ENCODE measurements around the gene SNX25.

The SNX25 gene

DNA sequence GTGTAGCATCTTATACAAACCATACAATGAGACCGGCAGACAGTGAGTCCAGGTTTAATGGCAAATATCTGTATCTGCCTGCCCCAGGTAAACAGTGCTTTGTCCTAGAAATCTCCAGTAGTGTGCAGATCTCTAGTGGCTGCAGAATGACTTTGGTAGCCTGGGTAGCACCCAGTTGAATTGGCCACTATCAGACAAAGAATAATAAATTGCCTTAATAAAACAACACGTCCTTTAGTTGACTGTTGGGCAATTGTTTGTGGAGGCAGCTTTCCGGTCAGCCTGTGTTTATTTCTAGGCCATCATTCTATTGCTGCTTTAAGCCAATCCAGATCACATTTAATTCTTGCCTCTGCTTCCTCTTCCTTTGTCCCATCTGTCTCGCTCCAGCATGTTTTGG is 52.5 kb downstream of the SNX25 start:
- no peak for DNase-seq

DNA sequence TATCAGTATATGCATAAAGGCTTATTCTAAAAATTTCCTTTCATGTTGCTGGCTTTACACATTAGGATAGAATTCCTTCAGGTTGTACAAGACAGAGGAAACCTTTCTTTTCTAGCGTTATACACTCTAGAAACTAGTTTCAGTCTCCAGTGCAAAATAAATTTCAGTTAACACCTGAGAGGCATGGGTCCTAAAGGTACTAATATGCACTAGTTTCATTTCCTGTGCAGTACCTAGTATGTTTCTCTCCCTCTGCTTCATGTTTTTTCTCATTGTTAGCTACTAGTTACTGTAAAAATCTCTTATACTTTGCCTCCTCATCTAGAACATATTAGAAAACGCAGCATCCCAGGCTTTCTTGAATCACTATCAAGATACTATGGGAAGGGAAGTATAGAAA is 54.0 kb downstream of the SNX25 start:
- DNase-seq: no peak

DNA sequence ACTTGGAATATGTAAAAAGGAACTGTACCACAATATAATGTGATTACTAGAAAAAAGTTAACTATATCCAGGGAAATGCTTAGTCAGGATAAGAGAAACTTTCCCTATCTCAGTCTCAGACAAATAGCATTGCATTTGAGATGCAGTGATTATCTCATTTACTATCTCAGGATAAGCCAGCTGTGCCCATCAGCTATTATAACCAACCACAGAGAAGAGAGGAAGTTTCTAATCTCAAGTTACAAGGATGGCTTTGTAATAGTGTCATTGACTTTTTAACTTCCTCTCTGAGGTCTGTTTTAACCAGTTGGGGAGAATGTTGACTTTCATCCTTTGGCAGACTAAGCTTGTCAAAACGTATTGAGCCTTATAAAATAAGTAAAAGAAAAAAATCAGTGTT is 56.5 kb downstream of the SNX25 start:
- no peak for DNase-seq

DNA sequence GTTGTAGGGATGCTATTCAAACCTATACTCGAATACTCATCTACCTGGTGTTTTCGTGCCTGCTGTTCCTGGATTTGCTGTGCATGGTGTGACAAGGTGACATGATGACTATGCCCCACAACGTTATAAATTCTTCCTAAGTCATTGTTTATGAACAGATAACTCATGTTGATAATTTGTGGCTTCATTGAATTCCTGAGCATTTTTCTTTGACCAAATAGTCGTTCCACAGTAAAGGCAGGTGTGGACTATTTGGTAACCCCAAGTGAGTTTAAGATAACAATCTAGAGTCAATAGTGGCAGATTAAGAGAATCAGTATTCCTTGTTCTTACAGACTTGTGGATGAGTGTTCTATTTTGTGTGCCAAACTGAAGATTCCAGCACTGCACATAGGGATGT is 59.9 kb downstream of the SNX25 start:
- DNase-seq: no peak

DNA sequence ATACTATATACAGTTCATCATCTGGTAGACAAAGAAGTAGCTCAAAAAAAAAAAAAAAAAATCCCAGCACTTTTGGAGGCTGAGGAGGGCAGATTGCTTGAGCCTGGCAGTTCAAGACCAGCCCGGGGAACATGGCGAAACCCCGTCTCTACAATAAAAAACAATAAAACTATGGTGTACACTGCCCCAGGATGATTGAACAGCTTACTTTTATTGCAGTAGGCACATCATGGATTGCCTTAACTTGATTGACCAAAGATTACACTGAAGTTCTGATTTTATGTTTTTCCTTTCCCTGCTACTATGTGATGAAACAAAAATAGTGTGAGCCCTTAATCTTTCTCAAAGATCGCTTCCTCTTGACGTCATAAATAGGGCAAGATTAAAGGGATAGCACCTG is 60.6 kb downstream of the SNX25 start:
- no peak for DNase-seq

DNA sequence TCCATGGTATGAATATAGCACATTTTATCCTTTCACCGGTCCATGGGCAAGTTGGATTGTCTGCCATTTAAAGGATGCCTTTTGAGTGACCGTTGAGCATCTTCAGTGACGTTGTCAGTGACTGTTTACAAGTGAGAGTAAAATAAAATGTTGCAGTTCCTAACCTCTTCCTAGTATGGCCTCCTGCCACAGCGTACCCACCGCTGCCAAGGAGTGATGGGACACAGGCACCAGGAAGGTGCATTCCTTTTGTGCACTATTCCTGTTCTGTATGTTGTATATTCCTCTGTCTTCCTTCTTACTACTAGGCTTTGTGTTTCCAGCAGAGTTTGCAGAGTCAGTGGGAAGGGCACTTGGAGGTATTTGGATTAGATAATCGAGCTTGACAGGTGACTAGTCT is 61.5 kb downstream of the SNX25 start:
- DNase-seq: no peak

DNA sequence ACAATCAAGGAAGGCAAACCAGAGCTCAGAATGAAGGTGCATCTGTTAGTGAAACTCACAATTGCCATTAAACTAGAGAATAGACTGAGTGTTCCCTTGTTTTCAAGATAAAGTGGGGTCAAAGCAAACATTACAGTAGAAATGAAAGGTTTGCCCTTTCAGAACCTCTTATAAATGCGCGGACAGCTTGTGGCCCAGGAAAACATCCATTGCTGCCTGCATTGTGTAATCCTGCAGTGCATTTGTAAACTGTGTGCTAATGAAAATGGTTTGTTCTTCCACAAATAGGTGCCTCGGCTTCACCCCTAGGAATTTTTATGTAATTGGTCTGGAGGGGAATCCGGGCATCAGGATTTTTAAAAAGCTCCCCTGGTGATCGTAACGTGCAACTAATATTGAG is 62.8 kb downstream of the SNX25 start:
- no peak for DNase-seq

DNA sequence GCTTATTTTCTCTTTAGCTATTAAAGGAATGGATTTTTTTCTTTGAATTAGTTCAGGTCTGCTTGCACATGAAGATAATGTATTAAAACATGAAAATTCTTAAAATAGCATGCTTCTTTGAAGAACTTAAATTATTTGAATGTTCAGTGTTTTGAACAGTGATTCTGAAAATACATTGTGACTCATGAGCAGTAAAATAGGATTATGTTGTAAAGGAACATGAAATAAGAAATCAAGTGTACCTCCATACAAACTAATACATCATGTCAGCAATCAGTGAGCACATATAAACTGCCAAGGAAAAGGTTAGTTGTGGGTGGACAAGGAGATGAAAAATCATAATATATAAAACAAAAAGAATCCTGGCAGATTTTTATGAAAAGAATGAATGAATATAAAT is 66.1 kb downstream of the SNX25 start:
- DNase-seq: no peak

DNA sequence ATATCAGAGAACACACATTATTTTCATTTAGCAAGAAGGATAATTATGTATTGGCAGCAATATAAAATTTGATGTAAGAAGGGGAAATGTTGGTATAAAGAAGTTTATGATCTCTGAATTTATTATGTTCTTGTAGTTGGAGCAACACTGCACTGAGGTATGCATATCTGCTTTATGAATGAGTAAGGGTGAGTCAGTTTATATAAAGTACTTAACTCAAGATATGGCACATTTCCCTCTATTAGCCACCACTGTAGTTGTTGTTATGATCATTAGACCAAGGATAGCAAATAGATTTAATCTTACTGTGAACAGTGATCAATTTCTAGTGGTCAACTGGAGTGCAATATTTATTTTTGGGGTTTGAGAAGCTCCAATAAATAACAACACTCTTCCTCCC is 66.6 kb downstream of the SNX25 start:
- no peak for DNase-seq

DNA sequence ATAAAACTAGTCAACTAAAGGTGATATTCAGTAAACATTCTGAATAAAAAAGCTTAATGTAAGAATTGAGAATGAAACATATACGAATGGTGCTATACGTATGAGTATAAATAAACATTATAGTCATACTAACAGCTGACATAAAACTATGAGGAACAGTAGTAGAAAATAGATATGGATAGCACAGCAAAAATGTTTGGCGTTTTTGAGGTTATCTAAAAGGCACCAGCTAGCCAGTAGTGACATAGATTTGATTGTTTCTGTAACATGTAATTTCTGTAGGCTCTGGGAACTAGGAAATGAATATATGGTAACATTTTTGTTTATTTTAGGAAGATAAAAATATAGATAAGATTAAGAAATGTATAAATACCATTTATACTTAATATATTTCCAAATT is 69.3 kb downstream of the SNX25 start:
- DNase-seq: no peak

DNA sequence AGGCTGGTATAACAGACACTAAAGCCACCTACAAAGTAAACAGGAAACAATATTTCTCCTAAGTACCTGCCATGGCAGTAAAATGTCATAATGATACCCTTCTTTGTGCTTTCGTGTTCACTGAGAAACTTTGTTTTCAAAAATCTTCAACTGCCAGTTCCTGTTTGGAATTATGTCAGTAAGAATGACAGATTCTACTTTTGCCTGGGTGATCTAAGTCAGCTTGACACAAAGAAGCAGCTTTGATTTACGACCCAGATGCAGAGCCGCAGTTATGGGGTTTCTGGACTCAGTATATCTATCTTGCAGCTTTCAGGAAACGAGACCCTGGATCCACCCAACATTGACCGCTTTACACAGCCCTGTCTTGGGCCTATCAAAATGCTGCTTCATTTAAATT is 71.2 kb downstream of the SNX25 start:
- DNase-seq: no peak

DNA sequence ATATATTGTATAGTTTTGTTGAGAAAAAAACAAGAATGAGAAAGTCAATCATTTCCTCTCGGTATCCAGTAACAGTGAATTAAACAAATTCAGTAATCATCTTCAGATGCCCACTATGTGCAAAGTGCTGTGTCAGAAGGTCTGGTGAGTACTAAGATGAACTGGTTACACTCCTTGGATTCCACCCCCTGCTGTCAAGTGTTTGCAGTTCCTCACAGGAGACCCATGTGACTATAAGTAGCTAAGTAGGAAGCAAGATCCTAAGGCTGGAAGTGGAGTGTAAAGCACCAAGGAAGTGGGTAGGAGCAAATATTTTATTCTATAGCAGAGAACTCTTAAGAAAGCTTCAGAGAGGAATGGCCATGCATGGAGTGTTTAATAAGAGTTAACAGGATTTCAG is 73.6 kb downstream of the SNX25 start:
- no peak for DNase-seq

DNA sequence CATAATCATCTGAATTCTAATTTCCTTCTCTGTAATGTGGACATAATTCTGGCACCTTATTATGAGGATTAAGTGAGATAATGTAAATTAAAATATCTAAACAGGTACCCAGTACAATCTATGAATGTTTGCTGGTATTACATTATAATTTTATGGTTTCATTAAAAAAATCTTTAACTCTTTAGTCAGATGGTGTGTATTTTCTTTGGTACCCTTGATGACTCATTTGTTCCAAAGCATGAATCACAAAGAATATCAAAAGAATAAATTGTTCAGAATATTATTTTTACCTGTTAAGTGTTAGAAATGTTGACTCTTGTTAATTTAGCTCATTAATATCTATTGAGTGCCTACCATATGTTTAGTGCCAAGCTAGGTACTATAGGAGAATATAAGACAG is 74.3 kb downstream of the SNX25 start:
- no peak for DNase-seq

DNA sequence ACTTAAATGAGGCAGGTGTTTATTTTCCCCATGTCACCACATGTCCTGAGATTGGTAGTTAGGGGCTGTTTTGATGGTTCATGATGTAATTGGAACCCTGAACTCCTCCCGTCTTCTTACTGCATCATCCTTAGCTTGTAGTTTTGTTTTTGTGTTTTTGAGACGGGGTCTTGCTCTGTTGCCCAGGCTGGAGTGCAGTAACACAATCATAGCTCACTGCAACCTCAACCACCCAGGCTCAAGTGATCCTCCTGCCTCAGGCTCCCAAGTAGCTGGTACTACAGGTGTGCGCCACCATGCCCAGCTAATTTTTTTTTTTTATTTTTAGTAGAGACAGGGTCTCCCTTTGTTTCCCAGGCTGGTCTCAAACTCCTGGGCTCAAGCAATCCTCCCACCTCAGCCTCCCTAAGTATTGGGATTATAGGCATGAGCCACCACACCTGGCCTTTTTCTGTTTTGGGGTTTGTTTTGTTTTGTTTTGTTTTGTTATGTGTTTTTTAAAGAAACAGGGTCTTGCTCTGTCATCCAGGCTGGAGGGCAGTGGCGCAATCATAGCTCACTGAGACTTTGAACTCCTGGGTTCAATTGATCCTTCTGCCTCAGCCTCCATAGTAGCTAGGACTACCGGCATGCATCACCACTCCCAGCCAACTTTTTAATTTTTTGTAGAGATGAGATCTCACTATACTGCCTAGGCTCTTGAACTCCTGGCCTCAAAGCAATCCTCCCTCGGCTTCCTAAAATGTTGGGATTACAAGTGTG is 76.4 kb downstream of the SNX25 start:
- no peak for DNase-seq

DNA sequence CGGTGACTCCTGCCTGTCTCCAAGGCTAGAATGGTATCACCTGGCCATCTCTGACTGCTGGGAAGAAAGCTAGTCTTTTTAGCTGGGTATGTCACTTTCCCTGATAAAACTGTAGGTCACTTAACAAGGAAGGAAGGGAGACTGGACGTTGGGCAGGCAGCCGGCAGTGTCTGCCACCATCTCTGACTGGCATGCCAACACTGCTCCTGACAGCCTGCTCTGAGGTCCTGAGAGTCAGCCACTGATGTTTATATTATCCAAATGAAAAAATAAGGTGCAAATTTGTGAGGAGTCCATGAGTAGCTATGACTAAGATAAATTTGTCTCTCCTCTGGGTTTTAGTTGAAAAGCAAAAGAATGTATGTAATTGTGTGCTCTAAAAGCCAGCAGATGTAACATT is 77.2 kb downstream of the SNX25 start:
- no peak for DNase-seq

DNA sequence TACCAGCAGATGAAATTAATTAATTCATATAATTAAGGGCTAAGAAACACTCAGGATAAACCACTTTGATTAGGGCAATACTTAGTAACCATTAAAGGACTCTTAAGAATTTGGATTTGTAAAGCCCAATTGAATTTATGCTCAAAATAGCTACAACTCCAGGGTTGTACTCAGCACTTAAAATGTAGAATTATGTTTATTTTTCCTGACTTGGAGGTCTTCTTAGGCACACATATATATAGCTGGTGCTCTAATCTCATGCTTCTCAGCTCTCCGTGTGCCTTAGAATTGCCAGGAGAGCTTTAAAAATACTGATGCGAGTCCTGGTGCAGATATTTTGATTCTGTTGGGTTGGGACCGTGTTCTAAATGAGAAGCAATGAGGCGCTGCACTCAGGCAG is 77.6 kb downstream of the SNX25 start:
- no peak for DNase-seq

DNA sequence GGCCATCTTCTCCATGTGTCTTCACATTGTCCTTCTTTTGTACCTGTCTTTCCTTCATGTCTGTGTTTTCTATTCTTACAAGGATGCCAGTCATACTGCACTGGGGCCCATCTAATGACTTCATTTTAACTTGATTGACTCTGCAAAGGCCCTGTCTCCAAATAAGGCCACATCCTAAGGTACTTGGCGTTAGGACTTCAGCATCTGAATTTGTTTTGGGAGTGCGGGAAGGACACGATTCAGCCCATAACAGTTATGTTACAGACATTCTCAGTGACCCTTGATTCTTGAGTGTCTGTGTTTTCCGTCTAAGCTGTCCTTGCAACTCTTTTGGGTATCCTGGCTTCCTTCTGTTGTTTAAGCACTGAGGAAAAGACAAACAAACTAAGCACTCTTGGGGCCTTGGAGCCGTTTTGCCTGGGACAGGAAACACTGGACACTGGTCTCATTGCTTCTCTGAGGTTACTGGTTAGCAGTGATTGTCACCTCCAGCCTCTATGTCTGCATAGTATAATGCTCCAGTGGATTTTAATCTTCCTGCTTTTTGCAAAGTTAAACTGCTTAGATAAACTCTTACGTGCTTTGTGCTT is 80.7 kb downstream of the SNX25 start:
- no peak for DNase-seq

DNA sequence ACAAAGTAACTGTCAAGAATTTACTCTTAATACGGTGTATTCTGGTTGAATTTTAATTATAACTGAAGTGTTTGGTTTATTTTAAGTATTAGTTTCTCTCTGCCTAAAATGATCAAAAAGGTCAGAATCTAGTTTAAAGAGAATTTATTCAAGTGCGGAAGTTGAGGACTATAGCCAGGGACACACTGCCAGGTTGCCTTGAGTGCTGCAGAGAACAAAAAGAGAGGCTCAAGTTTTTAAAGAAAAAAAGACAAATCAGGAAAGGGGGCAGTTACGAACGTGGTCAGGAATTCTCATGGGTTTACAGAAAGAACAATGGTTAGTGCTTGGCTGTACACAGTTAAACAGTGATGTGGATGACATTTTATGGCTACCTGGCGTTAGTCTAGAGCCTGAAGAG is 81.3 kb downstream of the SNX25 start:
- no peak for DNase-seq

DNA sequence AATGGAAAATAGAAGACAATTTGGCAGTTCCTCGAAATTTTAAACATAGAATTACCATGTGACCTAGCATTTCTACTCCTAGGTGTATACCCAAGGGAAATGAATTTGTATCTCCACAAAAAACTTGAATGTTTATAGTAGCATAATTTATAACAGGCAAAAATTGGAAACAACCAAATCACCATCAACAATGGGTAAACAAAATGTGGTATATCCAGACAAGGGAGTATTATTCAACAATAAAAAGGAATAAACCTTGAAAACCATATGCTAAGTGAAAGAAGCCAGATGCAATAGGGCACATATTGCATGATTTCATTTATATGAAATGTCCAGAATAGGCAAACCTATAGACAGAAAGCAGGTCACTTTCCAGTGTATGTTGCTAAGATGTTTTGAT is 83.8 kb downstream of the SNX25 start:
- DNase-seq: no peak

DNA sequence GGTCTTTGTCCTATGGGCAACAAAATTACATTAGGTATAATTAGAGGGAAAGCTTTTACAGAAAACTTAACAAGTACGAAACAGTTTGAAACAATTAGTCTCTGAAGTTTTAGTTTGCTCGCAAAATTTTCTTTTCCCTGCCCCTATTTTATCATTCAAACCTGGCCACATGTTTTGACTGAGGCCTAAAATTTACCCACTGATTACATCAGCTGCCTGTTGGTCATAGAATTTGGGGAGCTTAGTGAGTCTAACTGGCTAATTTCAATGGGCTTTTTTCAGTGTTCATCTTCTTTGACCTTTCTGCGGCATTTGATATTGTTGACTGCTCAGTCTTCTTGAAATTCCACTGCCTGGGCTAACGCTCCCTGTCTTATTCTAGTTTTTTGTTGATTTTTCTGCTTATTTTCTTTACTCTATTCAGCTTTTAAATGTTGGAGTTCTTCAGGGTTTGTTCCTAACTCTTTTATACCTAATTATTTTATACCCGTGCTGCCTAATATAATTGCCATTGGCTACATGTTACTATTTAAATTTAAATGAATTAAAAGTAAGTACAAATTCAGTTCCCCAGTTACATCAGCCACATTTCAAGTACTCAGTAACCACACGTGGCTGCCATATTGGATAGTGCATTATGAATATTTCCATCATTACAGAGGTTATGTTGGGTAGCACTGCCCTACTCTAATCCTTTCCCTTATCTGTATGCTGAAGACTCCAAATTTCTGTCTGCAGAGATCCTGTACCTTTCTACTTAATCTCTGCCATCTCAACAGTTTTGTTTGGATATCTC is 87.5 kb downstream of the SNX25 start:
- no peak for DNase-seq

DNA sequence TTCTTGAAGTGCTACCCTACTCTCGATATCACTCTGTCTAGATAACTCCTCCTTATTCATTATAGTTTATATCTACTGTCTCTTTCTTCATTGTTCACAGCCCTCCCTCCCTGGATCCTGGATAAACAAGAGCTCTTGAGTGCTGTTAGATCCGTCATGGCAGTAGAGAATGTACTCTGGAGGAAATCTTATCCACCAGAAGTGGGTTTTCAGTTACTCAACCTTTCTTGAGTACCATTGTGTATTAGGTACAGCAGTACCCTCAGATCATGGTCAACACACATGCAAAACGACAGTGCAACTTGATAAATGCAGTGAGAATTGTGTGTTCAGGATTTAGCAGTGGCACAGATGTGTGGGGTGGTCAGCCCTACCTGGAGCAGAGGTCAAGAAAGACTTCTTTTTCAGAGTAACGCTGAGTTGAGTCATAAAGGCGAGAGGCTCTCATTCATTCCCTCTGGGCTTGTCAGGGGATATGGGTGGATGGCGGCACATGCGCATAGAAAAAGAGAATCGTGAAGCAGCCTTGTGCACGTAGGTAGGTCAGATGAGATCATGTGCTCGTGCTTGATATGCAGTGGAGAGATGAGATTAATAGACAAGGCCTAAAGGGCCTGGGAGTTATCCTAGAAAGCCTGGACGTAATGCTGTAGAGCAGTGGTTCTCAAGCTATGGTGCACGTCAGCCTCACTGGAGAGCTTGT is 89.5 kb downstream of the SNX25 start:
- no peak for DNase-seq

DNA sequence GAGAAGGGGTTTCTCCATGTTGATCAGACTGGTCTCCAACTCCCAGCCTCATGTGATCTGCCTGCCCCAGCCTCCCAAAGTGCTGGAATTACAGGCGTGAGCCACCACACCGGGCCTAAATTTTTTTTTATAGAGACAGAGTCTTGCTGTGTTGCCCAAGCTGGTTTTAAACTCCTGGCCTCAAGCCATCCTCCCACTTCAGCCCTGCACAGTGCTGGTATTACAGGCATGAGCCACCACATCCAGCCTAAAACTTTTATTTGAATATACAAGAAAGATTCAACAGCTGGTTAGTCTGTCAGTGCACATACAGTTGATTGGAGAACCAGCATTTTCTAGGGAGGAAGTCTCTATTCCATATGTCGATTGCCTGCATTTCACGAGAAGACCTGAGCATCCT is 95.1 kb downstream of the SNX25 start:
- DNase-seq: no peak

Measured in right kidney (tissue), 1 donor.